OCI-LY1 (cell line): ENCODE measurements around the gene LIMK2.
"Not testable (repeated sequence)": the region's sequence is repeated elsewhere in the genome, so short reads cannot be mapped to it uniquely, and the experiment has no call there.

Experiments
- H2AFZ ChIP-seq: fragments of 200-600 bp; sonication (generic), shearing (Covaris generic); 2 replicates; pipeline ENCODE4 v1.6.0; 2014; ENCODE audit warnings: antibody characterized with exemption, mild to moderate bottlenecking, low read length
- H3F3A ChIP-seq: fragments of 200-600 bp; sonication (generic), shearing (Covaris generic); 2 replicates; pipeline ENCODE4 v1.6.0; 2014; ENCODE audit warnings: mild to moderate bottlenecking, antibody characterized with exemption, low read length, moderate library complexity; ENCODE audit not compliant: insufficient read depth
- H3K27ac ChIP-seq: fragments of 200-600 bp; sonication (generic); 2 replicates; pipeline ENCODE4 v1.5.1; 2014; ENCODE audit warnings: low read length, mixed run types, mild to moderate bottlenecking, low read depth; ENCODE audit not compliant: poor library complexity, severe bottlenecking
- H3K27me3 ChIP-seq: fragments of 200-600 bp; sonication (generic); 2 replicates; pipeline ENCODE4 v1.6.0; 2014; ENCODE audit warnings: antibody characterized with exemption, mild to moderate bottlenecking, low read length, moderate library complexity; ENCODE audit not compliant: insufficient read depth
- H3K36me3 ChIP-seq: fragments of 200-600 bp; sonication (generic); 2 replicates; pipeline ENCODE4 v1.6.1; 2014; ENCODE audit warnings: mild to moderate bottlenecking, antibody characterized with exemption, low read length, moderate library complexity, mixed read lengths; ENCODE audit not compliant: insufficient read depth
- H3K4me1 ChIP-seq: fragments of 200-600 bp; sonication (generic); 2 replicates; pipeline ENCODE4 v1.5.1; 2014; ENCODE audit warnings: mild to moderate bottlenecking, low read length, moderate library complexity; ENCODE audit not compliant: insufficient read depth, severe bottlenecking
- H3K4me2 ChIP-seq: fragments of 200-600 bp; sonication (generic), shearing (Covaris generic); 2 replicates; pipeline ENCODE4 v1.6.1; 2014; ENCODE audit warnings: low read length
- H3K4me3 ChIP-seq: fragments of 200-600 bp; sonication (generic); 2 replicates; pipeline ENCODE4 v1.5.1; 2014; ENCODE audit warnings: low read length, low read depth, mild to moderate bottlenecking, mixed read lengths; ENCODE audit not compliant: poor library complexity, severe bottlenecking
- H3K79me2 ChIP-seq: fragments of 200-600 bp; shearing (Covaris generic); 2 replicates; pipeline ENCODE4 v1.6.1; 2016; ENCODE audit warnings: mixed run types, low read length, mixed read lengths; ENCODE audit not compliant: insufficient read depth
- H3K9ac ChIP-seq: fragments of 200-600 bp; sonication (generic), shearing (Covaris generic); 2 replicates; pipeline ENCODE4 v1.6.1; 2014; ENCODE audit warnings: mild to moderate bottlenecking, low read length, mixed read lengths
- H3K9me2 ChIP-seq: fragments of 200-600 bp; sonication (generic), shearing (Covaris generic); 2 replicates; pipeline ENCODE4 v1.6.1; 2014; ENCODE audit warnings: low read depth, mild to moderate bottlenecking, low read length, mixed read lengths
- H3K9me3 ChIP-seq: fragments of 200-600 bp; shearing (Covaris generic); 2 replicates; pipeline ENCODE4 v1.6.1; 2014; ENCODE audit warnings: low read length, mixed read lengths
- H4K20me1 ChIP-seq: fragments of 200-600 bp; sonication (generic), shearing (Covaris generic); 2 replicates; pipeline ENCODE4 v1.6.0; 2016; ENCODE audit warnings: mild to moderate bottlenecking, low read length; ENCODE audit not compliant: insufficient read depth
- EZH2 ChIP-seq: fragments of 200-600 bp; sonication (generic), shearing (Covaris generic); IDR thresholded peaks from 2 replicates; pipeline ENCODE4 v1.8.0; 2017; ENCODE audit warnings: borderline replicate concordance, mixed run types, mild to moderate bottlenecking, antibody characterized with exemption, low read length, moderate library complexity, mixed read lengths
- TF ChIP-seq, protein P1 (sequence below): fragments of 200-600 bp; sonication (generic), shearing (Covaris generic); IDR thresholded peaks from 2 replicates; pipeline ENCODE4 v1.5.1; 2017; ENCODE audit warnings: mild to moderate bottlenecking, antibody characterized with exemption, low read length, moderate library complexity, mixed read lengths

Gene LIMK2

DNA sequence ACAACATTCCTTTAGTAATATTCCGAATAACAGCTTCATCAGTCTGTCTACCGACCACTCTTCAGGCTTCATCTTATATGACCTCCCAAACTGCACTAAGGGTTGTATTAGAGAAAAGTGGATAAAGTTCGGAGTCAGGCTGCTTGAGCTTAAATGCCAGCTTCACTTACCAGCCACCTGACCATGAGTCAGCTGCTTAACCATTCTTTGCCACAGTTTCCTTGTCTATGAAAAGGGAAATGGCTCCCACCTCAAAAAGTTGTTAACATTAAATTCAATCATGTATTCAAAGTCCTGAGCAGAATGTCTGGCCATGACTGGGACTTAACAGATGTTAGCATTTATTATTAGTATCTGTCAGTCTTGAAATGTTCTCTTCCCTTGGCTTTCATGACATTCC, 20.9 kb downstream of the LIMK2 start:
- peaks cover 21% of the 10 kb centered on the region; the same call in 1 of the 2 replicates for H3K36me3 ChIP-seq
- H3K4me2 ChIP-seq = no peak overlapping the region
- no peak overlapping the region for H3K4me3 ChIP-seq
- H3K9me3 ChIP-seq = no peaks in the 10 kb centered on the region
- no peaks in the 10 kb centered on the region for H4K20me1 ChIP-seq
- H2AFZ ChIP-seq = no peak overlapping the region
- H3F3A ChIP-seq = 0 out of 2 replicates have a peak, but pooled peaks cover 3% of the 10 kb centered on the region
- H3K9me2 ChIP-seq = no peaks in the 10 kb centered on the region
- H3K27ac ChIP-seq = no peak overlapping the region
- TF ChIP-seq EZH2 = no peak
- TF ChIP-seq, protein P1, sequence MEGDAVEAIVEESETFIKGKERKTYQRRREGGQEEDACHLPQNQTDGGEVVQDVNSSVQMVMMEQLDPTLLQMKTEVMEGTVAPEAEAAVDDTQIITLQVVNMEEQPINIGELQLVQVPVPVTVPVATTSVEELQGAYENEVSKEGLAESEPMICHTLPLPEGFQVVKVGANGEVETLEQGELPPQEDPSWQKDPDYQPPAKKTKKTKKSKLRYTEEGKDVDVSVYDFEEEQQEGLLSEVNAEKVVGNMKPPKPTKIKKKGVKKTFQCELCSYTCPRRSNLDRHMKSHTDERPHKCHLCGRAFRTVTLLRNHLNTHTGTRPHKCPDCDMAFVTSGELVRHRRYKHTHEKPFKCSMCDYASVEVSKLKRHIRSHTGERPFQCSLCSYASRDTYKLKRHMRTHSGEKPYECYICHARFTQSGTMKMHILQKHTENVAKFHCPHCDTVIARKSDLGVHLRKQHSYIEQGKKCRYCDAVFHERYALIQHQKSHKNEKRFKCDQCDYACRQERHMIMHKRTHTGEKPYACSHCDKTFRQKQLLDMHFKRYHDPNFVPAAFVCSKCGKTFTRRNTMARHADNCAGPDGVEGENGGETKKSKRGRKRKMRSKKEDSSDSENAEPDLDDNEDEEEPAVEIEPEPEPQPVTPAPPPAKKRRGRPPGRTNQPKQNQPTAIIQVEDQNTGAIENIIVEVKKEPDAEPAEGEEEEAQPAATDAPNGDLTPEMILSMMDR = no peak
- H3K9ac ChIP-seq = no peak overlapping the region
- no peaks in the 10 kb centered on the region for H3K79me2 ChIP-seq
- H3K4me1 ChIP-seq = no peaks in the 10 kb centered on the region
- no peaks in the 10 kb centered on the region for H3K27me3 ChIP-seq

DNA sequence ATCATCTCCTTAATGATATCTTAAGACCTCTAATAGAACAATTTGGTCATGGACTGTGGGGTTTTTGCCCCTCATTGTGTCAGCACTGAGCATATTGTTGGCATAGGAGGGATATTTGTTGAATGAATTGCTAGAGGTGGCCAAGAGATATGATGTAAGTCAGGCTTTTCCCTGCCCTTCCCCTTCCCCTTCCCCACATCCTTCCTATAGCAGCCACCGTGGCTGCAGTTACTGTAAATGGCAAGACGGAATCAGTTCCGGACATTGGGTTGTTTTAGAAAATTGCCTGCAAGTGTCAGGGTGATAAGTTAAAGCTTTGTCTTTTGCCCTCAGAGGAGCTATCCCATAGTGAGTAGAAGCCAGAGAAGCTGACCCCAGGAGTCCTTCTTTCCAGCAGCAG, 23.0 kb downstream of the LIMK2 start:
- no peaks in the 10 kb centered on the region for H3K79me2 ChIP-seq
- H3K36me3 ChIP-seq = peaks cover 9% of the 10 kb centered on the region; the same call in 1 of the 2 replicates
- no peaks in the 10 kb centered on the region for H3K9me3 ChIP-seq
- TF ChIP-seq, protein P1 = no peak
- TF ChIP-seq EZH2 = no peak
- H3K27ac ChIP-seq = no peak overlapping the region
- no peak overlapping the region for H2AFZ ChIP-seq
- no peaks in the 10 kb centered on the region for H3K9me2 ChIP-seq
- H3K9ac ChIP-seq = no peak overlapping the region
- no peaks in the 10 kb centered on the region for H3K27me3 ChIP-seq
- H3F3A ChIP-seq = 0 out of 2 replicates have a peak, but pooled peaks cover 3% of the 10 kb centered on the region
- H3K4me3 ChIP-seq = no peak overlapping the region
- no peak overlapping the region for H3K4me2 ChIP-seq
- no peaks in the 10 kb centered on the region for H3K4me1 ChIP-seq
- H4K20me1 ChIP-seq = no peaks in the 10 kb centered on the region

DNA sequence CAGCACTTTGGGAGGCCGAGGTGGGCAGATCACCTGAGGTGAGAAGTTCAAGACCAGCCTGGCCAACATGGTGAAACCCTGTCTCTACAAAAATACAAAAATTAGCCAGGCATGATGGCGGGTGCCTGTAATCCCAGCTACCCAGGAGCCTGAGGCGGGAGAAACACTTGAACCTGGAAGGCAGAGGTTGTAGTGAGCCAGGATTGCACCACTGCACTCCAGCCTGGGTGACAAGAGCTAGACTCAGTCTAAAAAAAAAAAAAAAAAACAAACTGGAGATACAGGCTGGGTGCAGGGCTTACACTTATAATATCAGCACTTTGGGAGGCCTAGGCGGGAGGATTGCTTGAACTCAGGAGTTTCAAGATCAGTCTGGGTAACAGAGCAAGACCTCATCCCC, 23.9 kb downstream of the LIMK2 start:
- H3K9me3 ChIP-seq, H3K9ac ChIP-seq, H3F3A ChIP-seq, H3K4me3 ChIP-seq, H2AFZ ChIP-seq, H3K27me3 ChIP-seq, H3K9me2 ChIP-seq, H4K20me1 ChIP-seq, H3K4me2 ChIP-seq, H3K4me1 ChIP-seq, H3K79me2 ChIP-seq, H3K27ac ChIP-seq: not testable (repeated sequence)
- peaks cover 11% of the 10 kb centered on the region; the same call in 1 of the 2 replicates for H3K36me3 ChIP-seq

DNA sequence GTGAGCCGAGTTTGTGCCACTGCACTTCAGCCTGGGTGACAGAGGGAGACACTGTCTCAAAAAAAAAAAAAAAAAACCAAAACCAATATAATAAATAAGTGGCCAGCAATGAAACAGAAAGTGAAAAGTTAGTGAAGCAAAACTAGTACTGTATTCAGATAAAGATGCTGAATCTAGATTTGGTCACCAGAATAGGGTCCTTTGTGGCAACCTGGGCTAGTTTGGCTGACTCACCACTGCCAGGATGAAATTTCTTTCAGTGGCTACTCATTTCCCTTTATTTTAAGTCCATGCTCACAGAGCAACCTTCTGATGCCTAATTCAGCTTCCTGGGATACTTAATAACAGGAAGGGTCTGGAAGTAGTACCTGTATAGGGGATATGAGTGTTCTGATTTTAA, 26.0 kb downstream of the LIMK2 start:
- peaks cover 17% of the 10 kb centered on the region; the same call in 1 of the 2 replicates for H3K36me3 ChIP-seq
- no peak overlapping the region for H3K9ac ChIP-seq
- H3K27me3 ChIP-seq = no peaks in the 10 kb centered on the region
- no peaks in the 10 kb centered on the region for H3F3A ChIP-seq
- no peaks in the 10 kb centered on the region for H3K4me1 ChIP-seq
- no peaks in the 10 kb centered on the region for H3K9me3 ChIP-seq
- no peak overlapping the region for H3K27ac ChIP-seq
- H2AFZ ChIP-seq = no peak overlapping the region
- no peaks in the 10 kb centered on the region for H3K9me2 ChIP-seq
- no peak overlapping the region for H3K4me3 ChIP-seq
- no peak overlapping the region for H3K4me2 ChIP-seq
- no peaks in the 10 kb centered on the region for H4K20me1 ChIP-seq
- H3K79me2 ChIP-seq = no peaks in the 10 kb centered on the region
- TF ChIP-seq EZH2 = no peak
- TF ChIP-seq, protein P1 = no peak
